HEK293 (cell line): ENCODE measurements around the gene KSR1.

Experiments
- CTCF ChIA-PET: fragments of 350-600 bp; formaldehyde crosslinking; extraction: SDS; loops from one replicate; lab custom pipeline; 2021; ENCODE audit warnings: antibody characterized with exemption; lab: Yijun Ruan, JAX
- POLR2A ChIA-PET: fragments of 300-600 bp; formaldehyde crosslinking; extraction: SDS; loops from one replicate; lab custom pipeline; 2020; ENCODE audit warnings: antibody characterized with exemption, inconsistent platforms; lab: Yijun Ruan, JAX
- H3K27ac ChIP-seq: fragments of 200-500 bp; sonication (Bioruptor generic); 2 replicates; pipeline ENCODE4 v1.5.1; 2014; ENCODE audit warnings: low read depth, low read length, control low read depth, inconsistent platforms; ENCODE audit errors: extremely low read depth
- H3K36me3 ChIP-seq, 2 experiments: fragments of 200-500 bp in 1 of 2; sonication (Bioruptor generic) in 1 of 2; 1 replicate in 1 of 2; 2 replicates in 1 of 2; pipeline ENCODE4 v1.5.1; 2014 to 2017; ENCODE audit warnings: inconsistent platforms in 2 of 2, low read length in 2 of 2; ENCODE audit not compliant: control insufficient read depth in 2 of 2, insufficient read depth in 1 of 2
- H3K4me1 ChIP-seq: fragments of 200-500 bp; sonication (Bioruptor generic); 2 replicates; pipeline ENCODE4 v1.5.1; 2014; ENCODE audit warnings: mild to moderate bottlenecking, low read length, inconsistent platforms; ENCODE audit not compliant: control insufficient read depth, insufficient read depth
- H3K4me3 ChIP-seq: 2 replicates; pipeline ENCODE4 v1.5.1; 2011; ENCODE audit warnings: low read depth, mild to moderate bottlenecking, control low read depth, low read length, moderate library complexity
- H3K9me3 ChIP-seq: fragments of 200-500 bp; sonication (Bioruptor generic); 2 replicates; pipeline ENCODE4 v1.5.1; 2014; ENCODE audit warnings: low read depth, low read length, inconsistent platforms; ENCODE audit not compliant: control insufficient read depth, insufficient read depth
- BCL11A ChIP-seq: fragments of 450-650 bp; formaldehyde crosslinking; IDR thresholded peaks from 2 replicates; pipeline ENCODE4 v1.5.1; 2016; ENCODE audit warnings: low read depth, missing biosample characterization, missing genetic modification characterization
- FEZF1 ChIP-seq: fragments of 450-650 bp; formaldehyde crosslinking; IDR thresholded peaks from 2 replicates; pipeline ENCODE4 v1.5.1; 2016; ENCODE audit warnings: missing biosample characterization, missing genetic modification characterization
- KLF16 ChIP-seq: fragments of 450-650 bp; formaldehyde crosslinking; IDR thresholded peaks from 2 replicates; pipeline ENCODE4 v1.5.1; 2017; ENCODE audit warnings: missing biosample characterization, missing genetic modification characterization
- KLF8 ChIP-seq: fragments of 450-650 bp; formaldehyde crosslinking; IDR thresholded peaks from 2 replicates; pipeline ENCODE4 v1.5.1; 2016; ENCODE audit warnings: missing biosample characterization, missing genetic modification characterization
- SP3 ChIP-seq: fragments of 450-650 bp; formaldehyde crosslinking; IDR thresholded peaks from 2 replicates; pipeline ENCODE4 v1.5.1; 2016; ENCODE audit warnings: missing biosample characterization, missing genetic modification characterization
- TCF7L2 ChIP-seq: IDR thresholded peaks from 2 replicates; pipeline ENCODE4 v1.6.1; 2011; ENCODE audit warnings: low read depth, mild to moderate bottlenecking, inconsistent platforms, low read length, moderate library complexity, borderline replicate concordance
- YY2 ChIP-seq: fragments of 450-650 bp; formaldehyde crosslinking; IDR thresholded peaks from 2 replicates; pipeline ENCODE4 v1.5.1; 2016; ENCODE audit warnings: missing biosample characterization, missing genetic modification characterization
- ZIC2 ChIP-seq: fragments of 450-650 bp; formaldehyde crosslinking; IDR thresholded peaks from 2 replicates; pipeline ENCODE4 v1.5.1; 2016; ENCODE audit warnings: missing biosample characterization, missing genetic modification characterization
- ZNF133 ChIP-seq: fragments of 450-650 bp; formaldehyde crosslinking; IDR thresholded peaks from 2 replicates; pipeline ENCODE4 v1.5.1; 2016; ENCODE audit warnings: missing biosample characterization, missing genetic modification characterization
- ZNF214 ChIP-seq: fragments of 450-650 bp; formaldehyde crosslinking; IDR thresholded peaks from 2 replicates; pipeline ENCODE4 v1.5.1; 2017; ENCODE audit warnings: missing biosample characterization, mild to moderate bottlenecking, missing genetic modification characterization, borderline replicate concordance
- ZNF239 ChIP-seq: fragments of 450-650 bp; formaldehyde crosslinking; IDR thresholded peaks from 2 replicates; pipeline ENCODE4 v1.5.1; 2016; ENCODE audit warnings: missing biosample characterization, missing genetic modification characterization
- ZNF24 ChIP-seq: fragments of 450-650 bp; formaldehyde crosslinking; IDR thresholded peaks from 2 replicates; pipeline ENCODE4 v1.5.1; 2016; ENCODE audit warnings: missing biosample characterization, missing genetic modification characterization
- ZNF324 ChIP-seq: fragments of 450-650 bp; formaldehyde crosslinking; IDR thresholded peaks from 2 replicates; pipeline ENCODE4 v1.5.1; 2016; ENCODE audit warnings: missing biosample characterization, missing genetic modification characterization
- ZNF391 ChIP-seq: fragments of 450-650 bp; formaldehyde crosslinking; IDR thresholded peaks from 2 replicates; pipeline ENCODE4 v1.5.1; 2016; ENCODE audit warnings: low read depth, missing biosample characterization, missing genetic modification characterization, borderline replicate concordance
- ZNF394 ChIP-seq: fragments of 450-650 bp; formaldehyde crosslinking; IDR thresholded peaks from 2 replicates; pipeline ENCODE4 v1.5.1; 2016; ENCODE audit warnings: missing biosample characterization, missing genetic modification characterization, mild to moderate bottlenecking, moderate library complexity, borderline replicate concordance
- ZNF514 ChIP-seq: fragments of 450-650 bp; formaldehyde crosslinking; IDR thresholded peaks from 2 replicates; pipeline ENCODE4 v1.5.1; 2016; ENCODE audit warnings: missing biosample characterization, missing genetic modification characterization
- ZNF530 ChIP-seq: fragments of 450-650 bp; formaldehyde crosslinking; IDR thresholded peaks from 2 replicates; pipeline ENCODE4 v1.5.1; 2016; ENCODE audit warnings: low read depth, missing biosample characterization, missing genetic modification characterization
- ZNF560 ChIP-seq: fragments of 450-650 bp; formaldehyde crosslinking; IDR thresholded peaks from 2 replicates; pipeline ENCODE4 v1.5.1; 2017; ENCODE audit warnings: missing biosample characterization, missing genetic modification characterization, borderline replicate concordance
- ZNF621 ChIP-seq: fragments of 450-650 bp; formaldehyde crosslinking; IDR thresholded peaks from 2 replicates; pipeline ENCODE4 v1.5.1; 2017; ENCODE audit warnings: missing biosample characterization, missing genetic modification characterization
- ZNF654 ChIP-seq: fragments of 450-650 bp; formaldehyde crosslinking; IDR thresholded peaks from 2 replicates; pipeline ENCODE4 v1.5.1; 2016; ENCODE audit warnings: low read depth, missing biosample characterization, missing genetic modification characterization
- ZNF660 ChIP-seq: fragments of 450-650 bp; IDR thresholded peaks from 2 replicates; pipeline ENCODE4 v1.5.1; 2018; ENCODE audit warnings: missing biosample characterization, mild to moderate bottlenecking, missing genetic modification characterization
- ZNF670 ChIP-seq: fragments of 450-650 bp; formaldehyde crosslinking; IDR thresholded peaks from 2 replicates; pipeline ENCODE4 v1.5.1; 2016; ENCODE audit warnings: missing biosample characterization, missing genetic modification characterization, low read depth
- ZNF701 ChIP-seq: fragments of 450-650 bp; formaldehyde crosslinking; IDR thresholded peaks from 2 replicates; pipeline ENCODE4 v1.5.1; 2016; ENCODE audit warnings: missing biosample characterization, missing genetic modification characterization
- TF ChIP-seq, protein P1 (sequence below): fragments of 450-650 bp; formaldehyde crosslinking; IDR thresholded peaks from 2 replicates; pipeline ENCODE4 v1.5.1; 2016; ENCODE audit warnings: missing biosample characterization, missing genetic modification characterization, borderline replicate concordance
- TF ChIP-seq, protein P2 (sequence below): fragments of 450-650 bp; formaldehyde crosslinking; IDR thresholded peaks from 2 replicates; pipeline ENCODE4 v1.5.1; 2016; ENCODE audit warnings: missing biosample characterization, missing genetic modification characterization
- TF ChIP-seq, protein P3 (sequence below): fragments of 450-650 bp; formaldehyde crosslinking; IDR thresholded peaks from 2 replicates; pipeline ENCODE4 v1.5.1; 2016; ENCODE audit warnings: missing biosample characterization, missing genetic modification characterization
- TF ChIP-seq, protein P4 (sequence below): sonication (generic); formaldehyde crosslinking; IDR thresholded peaks from 2 replicates; pipeline ENCODE4 v1.8.1; 2022; ENCODE audit warnings: mild to moderate bottlenecking, moderate library complexity, missing genetic modification reagents

Gene KSR1

DNA sequence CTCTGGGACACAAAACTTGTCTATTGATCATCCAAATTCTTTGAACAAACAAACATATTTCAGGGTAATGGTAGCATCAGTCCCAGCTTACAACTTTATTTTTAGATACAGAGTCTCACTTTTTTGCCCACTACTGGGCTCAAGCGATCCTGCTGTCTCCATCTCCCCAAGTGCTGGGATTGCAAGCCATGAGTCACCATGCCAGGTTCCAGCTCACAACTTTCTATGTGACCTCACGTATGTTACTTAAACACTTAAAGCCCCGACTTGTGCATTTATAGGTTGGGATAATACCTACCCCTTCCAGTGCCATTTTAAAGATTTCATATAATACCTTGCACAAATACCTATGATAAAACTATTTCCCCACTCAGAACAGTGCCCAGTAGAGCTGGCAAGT lies 42.0 kb upstream of the KSR1 start (continued):
- TF ChIP-seq ZNF239 (tag by site-specific recombination): no peak

DNA sequence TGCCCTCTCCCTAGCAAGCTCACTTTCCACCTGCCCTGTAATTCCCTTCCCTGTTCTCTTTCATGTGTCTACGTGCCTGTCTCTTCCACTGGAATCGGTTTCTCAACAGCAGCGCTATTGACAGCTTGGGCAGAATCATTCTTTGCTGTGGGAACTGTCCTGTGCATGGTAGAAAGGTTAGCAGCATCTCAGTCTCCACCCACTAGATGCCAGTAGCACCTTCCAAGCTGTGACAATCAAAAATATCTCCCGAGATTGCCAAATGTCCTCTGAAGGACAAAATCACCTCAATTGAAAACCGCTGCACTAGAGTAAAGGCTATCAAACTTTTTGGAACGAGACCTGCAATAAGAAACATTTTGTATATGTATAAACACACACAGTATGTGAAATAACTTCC lies 41.6 kb upstream of the KSR1 start:
- Histone ChIP-seq H3K4me3 (no peak overlapping the region), H3K4me1 (no peaks in the 10 kb centered on the region), H3K9me3 (no peaks in the 10 kb centered on the region), H3K27ac (no peak overlapping the region), H3K36me3 (no peaks in the 10 kb centered on the region)
- ChIA-PET POLR2A (no interaction called here), CTCF (interaction anchor here (1.0 to 2.5 kb wide), 3 partner anchors 162 to 186 kb away, joined by 4 to 13 read pairs (median 11); no protein-coding TSS in a partner anchor)
- no peak for TF ChIP-seq ZNF133
- TF ChIP-seq ZNF239 (tag by site-specific recombination): no peak
- TF ChIP-seq ZNF324: no peak
- TF ChIP-seq FEZF1: no peak
- TF ChIP-seq, protein P1, sequence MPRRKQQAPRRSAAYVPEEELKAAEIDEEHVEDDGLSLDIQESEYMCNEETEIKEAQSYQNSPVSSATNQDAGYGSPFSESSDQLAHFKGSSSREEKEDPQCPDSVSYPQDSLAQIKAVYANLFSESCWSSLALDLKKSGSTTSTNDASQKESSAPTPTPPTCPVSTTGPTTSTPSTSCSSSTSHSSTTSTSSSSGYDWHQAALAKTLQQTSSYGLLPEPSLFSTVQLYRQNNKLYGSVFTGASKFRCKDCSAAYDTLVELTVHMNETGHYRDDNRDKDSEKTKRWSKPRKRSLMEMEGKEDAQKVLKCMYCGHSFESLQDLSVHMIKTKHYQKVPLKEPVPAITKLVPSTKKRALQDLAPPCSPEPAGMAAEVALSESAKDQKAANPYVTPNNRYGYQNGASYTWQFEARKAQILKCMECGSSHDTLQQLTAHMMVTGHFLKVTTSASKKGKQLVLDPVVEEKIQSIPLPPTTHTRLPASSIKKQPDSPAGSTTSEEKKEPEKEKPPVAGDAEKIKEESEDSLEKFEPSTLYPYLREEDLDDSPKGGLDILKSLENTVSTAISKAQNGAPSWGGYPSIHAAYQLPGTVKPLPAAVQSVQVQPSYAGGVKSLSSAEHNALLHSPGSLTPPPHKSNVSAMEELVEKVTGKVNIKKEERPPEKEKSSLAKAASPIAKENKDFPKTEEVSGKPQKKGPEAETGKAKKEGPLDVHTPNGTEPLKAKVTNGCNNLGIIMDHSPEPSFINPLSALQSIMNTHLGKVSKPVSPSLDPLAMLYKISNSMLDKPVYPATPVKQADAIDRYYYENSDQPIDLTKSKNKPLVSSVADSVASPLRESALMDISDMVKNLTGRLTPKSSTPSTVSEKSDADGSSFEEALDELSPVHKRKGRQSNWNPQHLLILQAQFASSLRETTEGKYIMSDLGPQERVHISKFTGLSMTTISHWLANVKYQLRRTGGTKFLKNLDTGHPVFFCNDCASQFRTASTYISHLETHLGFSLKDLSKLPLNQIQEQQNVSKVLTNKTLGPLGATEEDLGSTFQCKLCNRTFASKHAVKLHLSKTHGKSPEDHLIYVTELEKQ (tag by site-specific recombination): no peak
- TF ChIP-seq ZNF701 (tag by site-specific recombination): no peak
- TF ChIP-seq TCF7L2: no peak
- no peak for TF ChIP-seq BCL11A (tag by site-specific recombination)
- no peak for TF ChIP-seq ZNF530 (tag by site-specific recombination)
- no peak for TF ChIP-seq ZNF24 (tag by site-specific recombination)
- TF ChIP-seq, protein P2, sequence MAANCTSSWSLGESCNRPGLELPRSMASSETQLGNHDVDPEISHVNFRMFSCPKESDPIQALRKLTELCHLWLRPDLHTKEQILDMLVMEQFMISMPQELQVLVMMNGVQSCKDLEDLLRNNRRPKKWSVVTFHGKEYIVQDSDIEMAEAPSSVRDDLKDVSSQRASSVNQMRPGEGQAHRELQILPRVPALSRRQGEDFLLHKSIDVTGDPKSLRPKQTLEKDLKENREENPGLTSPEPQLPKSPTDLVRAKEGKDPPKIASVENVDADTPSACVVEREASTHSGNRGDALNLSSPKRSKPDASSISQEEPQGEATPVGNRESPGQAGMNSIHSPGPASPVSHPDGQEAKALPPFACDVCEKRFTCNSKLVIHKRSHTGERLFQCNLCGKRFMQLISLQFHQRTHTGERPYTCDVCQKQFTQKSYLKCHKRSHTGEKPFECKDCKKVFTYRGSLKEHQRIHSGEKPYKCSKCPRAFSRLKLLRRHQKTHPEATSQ (tag by site-specific recombination): no peak
- no peak for TF ChIP-seq ZNF214 (tag by site-specific recombination)
- TF ChIP-seq ZNF670: no peak
- TF ChIP-seq KLF16 (tag by site-specific recombination): no peak

DNA sequence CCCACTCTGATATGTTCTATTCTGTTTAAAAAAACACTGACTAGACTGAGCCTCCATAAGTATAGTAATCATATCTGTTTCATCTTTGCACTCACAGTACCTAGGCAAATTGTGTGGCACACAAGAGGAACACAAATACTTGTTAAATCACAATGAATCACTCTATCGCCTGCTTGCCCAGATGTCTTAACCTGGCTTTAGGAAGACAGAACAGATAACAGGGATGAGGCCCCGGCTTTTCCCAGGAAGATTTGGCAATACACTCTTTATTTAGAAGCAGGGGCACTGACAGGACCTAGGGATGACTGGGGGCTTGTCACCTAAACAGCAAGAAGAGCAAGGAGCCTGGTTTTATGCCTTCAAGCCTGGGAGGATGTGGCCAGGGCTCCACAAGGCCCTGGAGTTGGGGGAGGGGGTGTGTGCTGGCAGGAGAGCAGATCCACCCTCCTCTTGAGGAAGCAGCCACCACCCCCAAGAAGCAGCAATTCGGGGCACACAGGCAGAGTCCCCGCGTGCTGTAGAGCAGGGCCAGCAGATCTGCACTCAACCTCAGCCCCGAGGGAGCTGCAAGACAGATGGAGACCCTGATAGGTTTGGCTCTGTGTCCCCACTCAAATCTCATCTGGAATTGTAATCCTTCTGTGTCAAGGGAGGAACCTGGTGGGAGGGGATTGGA lies 41.0 kb upstream of the KSR1 start:
- H3K9me3 ChIP-seq: no peaks in the 10 kb centered on the region
- CTCF ChIA-PET: interaction anchor here (1.0 to 2.1 kb wide), 2 partner anchors 162 to 185 kb away, joined by 4 to 13 read pairs; no protein-coding TSS in a partner anchor
- H3K4me1 ChIP-seq: no peaks in the 10 kb centered on the region
- POLR2A ChIA-PET: no interaction called here
- no peaks in the 10 kb centered on the region for H3K36me3 ChIP-seq
- no peak overlapping the region for H3K27ac ChIP-seq
- no peak overlapping the region for H3K4me3 ChIP-seq
- TF ChIP-seq KLF8 (tag by site-specific recombination) (no peak), ZIC2 (tag by site-specific recombination) (no peak), ZNF654 (tag by site-specific recombination) (no peak), ZNF394 (no peak), ZNF391 (tag by site-specific recombination) (no peak), ZNF514 (tag by site-specific recombination) (no peak), SP3 (tag by site-specific recombination) (no peak), ZNF660 (tag by site-specific recombination) (no peak), YY2 (no peak), ZNF621 (tag by site-specific recombination) (no peak), ZNF560 (tag by site-specific recombination) (no peak), ZNF670 (no peak)
- TF ChIP-seq, protein P3, sequence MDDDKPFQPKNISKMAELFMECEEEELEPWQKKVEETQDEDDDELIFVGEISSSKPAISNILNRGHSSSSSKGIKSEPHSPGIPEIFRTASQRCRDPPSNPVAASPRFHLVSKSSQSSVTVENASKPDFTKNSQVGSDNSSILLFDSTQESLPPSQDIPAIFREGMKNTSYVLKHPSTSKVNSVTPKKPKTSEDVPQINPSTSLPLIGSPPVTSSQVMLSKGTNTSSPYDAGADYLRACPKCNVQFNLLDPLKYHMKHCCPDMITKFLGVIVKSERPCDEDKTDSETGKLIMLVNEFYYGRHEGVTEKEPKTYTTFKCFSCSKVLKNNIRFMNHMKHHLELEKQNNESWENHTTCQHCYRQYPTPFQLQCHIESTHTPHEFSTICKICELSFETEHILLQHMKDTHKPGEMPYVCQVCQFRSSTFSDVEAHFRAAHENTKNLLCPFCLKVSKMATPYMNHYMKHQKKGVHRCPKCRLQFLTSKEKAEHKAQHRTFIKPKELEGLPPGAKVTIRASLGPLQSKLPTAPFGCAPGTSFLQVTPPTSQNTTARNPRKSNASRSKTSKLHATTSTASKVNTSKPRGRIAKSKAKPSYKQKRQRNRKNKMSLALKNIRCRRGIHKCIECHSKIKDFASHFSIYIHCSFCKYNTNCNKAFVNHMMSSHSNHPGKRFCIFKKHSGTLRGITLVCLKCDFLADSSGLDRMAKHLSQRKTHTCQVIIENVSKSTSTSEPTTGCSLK (tag by site-specific recombination): no peak
- TF ChIP-seq, protein P4, sequence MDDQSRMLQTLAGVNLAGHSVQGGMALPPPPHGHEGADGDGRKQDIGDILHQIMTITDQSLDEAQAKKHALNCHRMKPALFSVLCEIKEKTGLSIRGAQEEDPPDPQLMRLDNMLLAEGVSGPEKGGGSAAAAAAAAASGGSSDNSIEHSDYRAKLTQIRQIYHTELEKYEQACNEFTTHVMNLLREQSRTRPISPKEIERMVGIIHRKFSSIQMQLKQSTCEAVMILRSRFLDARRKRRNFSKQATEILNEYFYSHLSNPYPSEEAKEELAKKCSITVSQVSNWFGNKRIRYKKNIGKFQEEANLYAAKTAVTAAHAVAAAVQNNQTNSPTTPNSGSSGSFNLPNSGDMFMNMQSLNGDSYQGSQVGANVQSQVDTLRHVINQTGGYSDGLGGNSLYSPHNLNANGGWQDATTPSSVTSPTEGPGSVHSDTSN (CRISPR knock-in tag): no peak
